Breast epithelium (tissue), 4 donors: ENCODE results near the gene CCDC175. TPM values are rescaled to one million over a fixed set of nuclear protein-coding genes. Genes with fewer than 3 reads are reported as not detected.

Experiments
- DNase-seq, 2 donors: peaks; one replicate each; pipeline ENCODE4 v3.0.0-alpha.2; 2019; ENCODE audit warnings: low spot score in 2 of 2
- H3K27ac ChIP-seq, 2 donors: fragments of 200-600 bp; sonication (generic) in 1 of 2; one replicate each; pipeline ENCODE4 v1.5.1; 2016 to 2019; ENCODE audit warnings: mild to moderate bottlenecking in 1 of 2
- H3K27me3 ChIP-seq, 2 donors: fragments of 200-600 bp; sonication (generic) in 1 of 2; one replicate each; pipeline versions ENCODE4 v1.5.1 to v1.6.0; 2017 to 2019; ENCODE audit warnings: control low read depth in 1 of 2, mild to moderate bottlenecking in 1 of 2
- H3K36me3 ChIP-seq: fragments of 200-600 bp; one replicate; pipeline ENCODE4 v1.5.1; 2019
- H3K4me1 ChIP-seq, 2 donors: fragments of 200-600 bp; sonication (generic); one replicate each; pipeline ENCODE4 v1.5.1; 2016 to 2019; ENCODE audit warnings: control low read depth in 1 of 2
- H3K4me3 ChIP-seq, 3 donors: fragments of 200-600 bp; sonication (generic); 1 replicate in 2 of 3; 2 replicates in 1 of 3; pipeline ENCODE4 v1.5.1; 2016 to 2019; ENCODE audit warnings: mild to moderate bottlenecking in 3 of 3, moderate library complexity in 2 of 3
- H3K9me3 ChIP-seq, 2 donors: fragments of 200-600 bp; sonication (generic) in 1 of 2; one replicate each; pipeline ENCODE4 v1.5.1; 2016 to 2019; ENCODE audit warnings: control low read depth in 1 of 2
- CTCF ChIP-seq, 3 donors: fragments of 450-650 bp; IDR thresholded peaks; one replicate each; pipeline ENCODE4 v1.5.1; 2016 to 2017; ENCODE audit warnings: antibody characterized with exemption in 3 of 3, mild to moderate bottlenecking in 3 of 3, moderate library complexity in 3 of 3
- POLR2A ChIP-seq: fragments of 450-650 bp; IDR thresholded peaks from one replicate; pipeline ENCODE4 v1.6.1; 2016; ENCODE audit warnings: antibody characterized with exemption, mild to moderate bottlenecking, moderate library complexity
- POLR2AphosphoS5 ChIP-seq, 3 donors: sonication (generic); formaldehyde crosslinking; IDR thresholded peaks; one replicate each; pipeline ENCODE4 v1.6.1; 2017; ENCODE audit warnings: antibody characterized with exemption in 3 of 3
- intact Hi-C: fragments of 100-400 bp; cut with DNase I; formaldehyde crosslinking; loops from one replicate; pipeline ENCODE4 v1.15.1; 2023; ENCODE audit warnings: low total_unique reads
- total RNA-seq, 3 donors: library from RNA; depleted of rRNA; stranded (reverse); fragments of >200 nt; gene quantifications; one replicate each; pipeline ENCODE4 v1.1.0, GENCODE V29; 2016

Gene CCDC175
- total RNA-seq, 3 donors from 2014 or later = 0.33 TPM; not detected in 2

GRCh38 chr14:59483819-59484638 lies 92.6 kb downstream of the CCDC175 start, which contains the start of the genes JKAMP and L3HYPDH:
Gene JKAMP, plus strand, starts transcription at chr14:59484517. Its CDS starts 73 bp downstream, at chr14:59484590.
Gene L3HYPDH, minus strand, starts transcription at chr14:59484408. Its CDS starts 92 bp downstream, at chr14:59484316.
- peak within 1 kb of the TSS; percentile 90 to 96 for H3K27ac ChIP-seq
- H3K4me1 ChIP-seq = peaks cover 4% of the 10 kb centered on the region in 2 donors
- no peaks in the 10 kb centered on the region for H3K36me3 ChIP-seq
- peak within 1 kb of the TSS; percentile 70 to 95 (median 89) for H3K4me3 ChIP-seq
- no peaks in the 10 kb centered on the region for H3K27me3 ChIP-seq
- intact Hi-C loops = no loop called here
- peak; percentile 90 to 95 for DNase-seq
- H3K9me3 ChIP-seq = no peaks in the 10 kb centered on the region
- TF ChIP-seq POLR2A (peak; percentile 68), POLR2AphosphoS5 (IDR thresholded peaks at IDR 0.05) (peak; percentile 61 to 77 (median 76)), CTCF (IDR thresholded peaks at IDR 0.05) (peak; percentile 21 to 41 (median 35))

- peak overlapping the region; percentile 70 to 95 (median 89) for H3K4me3 ChIP-seq
- intact Hi-C loops = no loop called here
- H3K27ac ChIP-seq = peak overlapping the region; percentile 90 to 96
- no peaks in the 10 kb centered on the region for H3K36me3 ChIP-seq
- no peak for TF ChIP-seq CTCF (IDR thresholded peaks at IDR 0.05)
- no peak for TF ChIP-seq POLR2A
- no peak for TF ChIP-seq POLR2AphosphoS5 (IDR thresholded peaks at IDR 0.05)
- DNase-seq = no peak
- H3K27me3 ChIP-seq = no peaks in the 10 kb centered on the region
- H3K4me1 ChIP-seq = peaks cover 4% of the 10 kb centered on the region in 2 donors
- H3K9me3 ChIP-seq = no peaks in the 10 kb centered on the region
Observed at GRCh38 chr14:59483363-59483762, 93.2 kb downstream of the CCDC175 start.

GRCh38 chr14:59482541-59483331 lies 93.9 kb downstream of the CCDC175 start:
- H3K36me3 ChIP-seq = no peaks in the 10 kb centered on the region
- H3K4me3 ChIP-seq = peak overlapping the region; percentile 70 to 95 (median 89)
- no peaks in the 10 kb centered on the region for H3K9me3 ChIP-seq
- peaks cover 4% of the 10 kb centered on the region in 2 donors for H3K4me1 ChIP-seq
- no peaks in the 10 kb centered on the region for H3K27me3 ChIP-seq
- peak overlapping the region; percentile 90 to 96 for H3K27ac ChIP-seq
- intact Hi-C loops = no loop called here
- DNase-seq = peak in 1 of 2 donors; percentile 18
- TF ChIP-seq POLR2AphosphoS5 (IDR thresholded peaks at IDR 0.05) = no peak
- TF ChIP-seq POLR2A = no peak
- TF ChIP-seq CTCF (IDR thresholded peaks at IDR 0.05) = no peak

GRCh38 chr14:59481871-59482540 lies 94.6 kb downstream of the CCDC175 start:
- H3K9me3 ChIP-seq = no peaks in the 10 kb centered on the region
- H3K36me3 ChIP-seq = no peaks in the 10 kb centered on the region
- intact Hi-C loops = no loop called here
- no peaks in the 10 kb centered on the region for H3K27me3 ChIP-seq
- H3K27ac ChIP-seq = peak overlapping the region; percentile 90 to 96
- H3K4me1 ChIP-seq = peaks cover 4% of the 10 kb centered on the region in 2 donors
- no peak for DNase-seq
- TF ChIP-seq POLR2A = no peak
- TF ChIP-seq POLR2AphosphoS5 (IDR thresholded peaks at IDR 0.05) = no peak
- no peak for TF ChIP-seq CTCF (IDR thresholded peaks at IDR 0.05)
- peak overlapping the region in 2 of 3 donors; percentile 89 to 95 for H3K4me3 ChIP-seq
